Tongue (tissue), 2 donors: ENCODE results near the gene AFAP1L2. TPM values are rescaled to one million over a fixed set of nuclear protein-coding genes. Genes with fewer than 3 reads are reported as not detected.

Source experiments
- DNase-seq: peaks from one replicate; pipeline ENCODE4 v3.0.0-alpha.2; 2015
- total RNA-seq: library from RNA; depleted of rRNA; stranded (reverse); fragments of >200 nt; gene quantifications from one replicate; pipeline ENCODE4 v1.2.3, GENCODE V29; 2014

Gene AFAP1L2
- total RNA-seq, 1 donor from 2014 or later: 55.0 TPM

DNA sequence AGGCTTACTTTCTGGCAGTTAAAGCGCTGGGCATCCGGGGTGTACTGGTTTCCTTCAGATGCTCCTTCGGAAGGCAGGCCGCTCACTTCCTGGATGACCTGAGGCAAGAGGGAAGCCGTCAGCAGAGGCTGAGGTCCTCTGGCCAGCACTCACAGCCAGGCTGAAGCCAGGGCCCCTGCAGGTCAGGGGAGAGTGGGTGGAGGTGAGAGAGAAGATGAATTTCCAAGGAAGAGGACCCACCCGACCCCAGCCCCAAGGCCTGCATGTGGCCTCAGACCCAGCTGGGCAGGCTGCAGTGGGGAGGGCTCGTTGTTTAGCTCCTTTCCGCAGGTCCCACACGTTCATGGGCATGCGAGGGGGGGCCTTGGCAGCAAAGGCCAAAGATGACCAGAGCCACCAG is 94.0 kb downstream of the AFAP1L2 start:
- DNase-seq: no peak

DNA sequence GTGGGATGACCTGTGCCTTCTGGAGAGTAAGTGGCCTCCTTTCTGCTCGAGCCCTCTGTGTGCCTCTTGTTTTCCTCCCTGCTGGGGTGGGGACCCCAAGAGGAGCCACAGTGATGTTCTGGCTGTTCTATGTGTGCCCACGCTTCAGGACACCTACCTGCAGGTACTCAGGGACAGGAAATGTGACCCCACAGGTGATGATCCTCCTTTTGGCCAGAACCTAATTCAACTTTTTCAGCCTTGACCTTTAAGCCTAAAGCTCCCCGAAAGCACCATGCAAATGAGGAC is 95.0 kb downstream of the AFAP1L2 start:
- DNase-seq: no peak

DNA sequence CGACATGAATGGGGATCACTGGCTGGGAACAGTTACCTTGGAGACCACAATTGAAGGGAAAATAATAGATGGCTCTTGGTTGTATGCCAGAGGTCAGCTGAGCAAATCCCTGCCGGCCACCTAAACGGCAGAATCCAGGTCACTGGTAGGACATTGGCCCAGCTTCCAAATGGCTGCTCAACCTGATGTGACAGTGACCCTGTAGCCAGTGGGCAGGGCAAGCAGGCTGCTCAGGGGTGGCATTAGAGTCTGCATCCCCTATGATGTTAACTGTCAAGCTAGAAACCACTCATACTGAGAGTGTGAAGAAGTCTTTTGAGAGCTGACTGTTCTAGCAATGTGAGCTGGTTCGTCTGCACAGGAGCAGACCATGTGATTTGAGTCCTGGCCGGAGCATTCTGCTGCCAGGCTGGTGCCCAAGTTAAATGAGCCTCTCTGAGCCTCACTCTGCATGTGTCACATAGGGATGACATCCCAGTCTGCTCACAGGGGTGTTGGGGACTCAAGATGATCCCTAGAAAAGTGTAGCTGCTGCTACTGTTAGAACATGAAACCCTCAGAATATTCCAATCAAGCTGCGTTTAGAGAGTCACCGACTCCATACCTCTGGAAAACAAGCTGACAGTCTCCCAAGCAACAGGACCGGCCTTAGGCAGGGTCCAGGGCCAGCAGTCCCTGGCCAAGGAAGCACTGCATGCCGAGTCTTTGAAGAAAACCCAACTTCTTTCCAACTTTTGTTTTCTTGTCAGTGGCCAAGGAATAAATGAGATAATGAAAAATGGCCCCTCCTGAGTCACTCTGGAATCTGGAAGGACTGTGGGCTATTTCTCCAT is 95.6 kb downstream of the AFAP1L2 start:
- DNase-seq: no peak

DNA sequence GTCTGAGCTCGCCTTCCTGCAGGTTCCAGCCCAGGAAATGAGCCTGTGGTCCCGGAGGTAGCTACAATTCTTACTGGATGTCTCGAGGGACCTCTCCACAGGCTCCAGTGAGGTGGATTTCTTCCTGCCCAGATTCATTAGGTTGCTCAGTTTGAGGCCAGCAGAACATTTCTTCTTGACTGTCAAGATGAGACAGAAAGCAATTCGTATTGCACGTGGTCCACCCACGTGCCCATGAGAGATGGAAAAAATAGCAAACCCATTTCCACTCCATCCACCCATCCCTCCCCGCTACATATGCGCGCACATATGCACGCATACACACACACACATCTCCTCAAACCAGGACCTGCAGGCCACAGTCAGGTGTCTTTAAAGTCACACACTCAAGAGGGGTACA is 96.6 kb downstream of the AFAP1L2 start:
- no peak for DNase-seq

DNA sequence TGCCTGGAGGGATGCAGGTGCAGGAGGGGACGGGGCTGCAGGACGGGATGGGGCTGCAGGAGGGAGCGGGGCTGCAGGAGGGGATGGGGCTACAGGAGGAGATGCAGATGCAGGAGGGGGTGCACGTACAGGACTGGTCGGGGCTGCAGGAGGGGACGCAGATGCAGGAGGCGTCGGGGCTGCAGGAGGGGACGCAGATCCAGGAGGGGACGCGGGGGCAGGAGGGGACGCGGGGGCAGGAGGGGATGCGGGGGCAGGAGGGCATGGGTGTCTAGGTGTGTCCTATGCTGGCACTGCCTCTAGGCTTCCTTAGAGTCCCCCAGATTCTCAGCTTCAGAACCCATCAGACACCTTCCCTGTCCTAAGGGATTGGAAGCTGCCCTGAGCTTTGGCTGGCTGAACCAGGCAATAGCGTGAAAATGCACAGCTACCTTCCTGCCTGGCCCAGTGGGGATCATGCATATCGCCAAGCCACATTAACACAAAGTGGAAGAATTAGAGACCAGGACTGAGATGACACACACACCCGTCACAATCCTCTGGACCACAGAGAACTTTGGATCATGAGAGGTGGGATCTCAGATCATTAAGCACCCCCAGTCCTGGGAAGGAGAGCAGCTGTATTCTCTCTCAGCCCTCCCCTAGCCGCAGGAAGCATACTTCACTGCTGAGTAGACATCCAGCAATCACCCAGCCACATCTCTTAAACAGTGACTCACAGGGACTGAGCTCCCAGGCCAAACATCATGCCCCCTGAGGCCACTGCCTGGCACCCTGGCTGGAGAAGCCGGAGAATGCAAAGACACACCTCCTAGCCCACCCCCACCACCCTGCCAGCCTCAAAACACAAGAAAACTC is 98.0 kb downstream of the AFAP1L2 start:
- no peak for DNase-seq

DNA sequence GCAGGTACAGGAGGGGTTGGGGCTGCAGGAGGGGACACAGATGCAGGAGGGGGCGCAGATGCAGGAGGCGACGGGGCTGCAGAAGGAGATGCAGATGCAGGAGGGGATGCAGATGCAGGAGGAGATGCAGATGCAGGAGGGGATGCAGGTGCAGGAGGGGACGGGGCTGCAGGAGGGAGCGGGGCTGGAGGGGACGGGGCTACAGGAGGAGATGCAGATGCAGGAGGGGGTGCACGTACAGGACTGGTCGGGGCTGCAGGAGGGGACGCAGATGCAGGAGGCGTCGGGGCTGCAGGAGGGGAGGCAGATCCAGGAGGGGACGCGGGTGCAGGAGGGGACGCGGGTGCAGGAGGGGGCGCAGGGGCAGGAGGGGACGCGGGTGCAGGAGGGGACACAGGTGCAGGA is 98.8 kb downstream of the AFAP1L2 start:
- DNase-seq: no peak

DNA sequence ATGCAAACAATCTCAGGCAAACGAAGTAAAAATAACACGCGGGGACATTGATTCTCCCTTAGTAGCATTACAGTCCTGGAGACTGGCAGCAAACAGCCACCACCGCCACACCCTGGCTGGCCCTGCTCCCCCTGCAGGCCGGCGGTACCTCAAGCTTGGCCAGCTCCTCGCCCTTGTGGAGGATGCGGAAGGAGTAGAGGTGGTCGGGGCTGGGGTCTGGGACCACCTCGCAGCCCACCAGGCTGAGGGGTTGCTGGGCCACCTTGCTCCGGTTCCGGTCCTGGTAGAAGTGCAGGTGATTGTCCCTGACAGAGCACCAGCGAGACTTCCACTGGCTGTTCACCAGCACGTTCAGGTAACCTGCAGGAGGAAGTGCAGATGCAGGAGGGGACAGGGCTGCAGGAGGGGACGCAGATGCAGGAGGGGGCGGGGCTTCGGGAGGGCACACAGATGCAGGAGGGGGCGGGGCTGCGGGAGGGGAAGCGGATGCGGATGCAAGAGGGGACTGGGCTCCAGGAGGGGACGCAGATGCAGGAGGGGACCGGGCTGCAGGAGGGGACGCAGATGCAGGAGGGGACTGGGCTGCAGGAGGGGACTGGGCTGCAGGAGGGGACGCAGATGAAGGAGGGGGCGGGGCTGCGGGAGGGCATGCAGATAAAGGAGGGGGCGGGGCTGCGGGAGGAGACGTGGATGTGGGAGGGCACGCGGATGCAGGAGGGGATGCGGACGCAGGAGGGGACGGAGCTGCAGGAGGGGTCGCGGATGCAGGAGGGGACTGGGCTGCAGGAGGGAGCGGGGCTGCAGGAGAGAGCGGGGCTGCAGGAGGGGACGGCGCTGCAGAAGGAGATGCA is 99.5 kb downstream of the AFAP1L2 start:
- peak; percentile 60 for DNase-seq

DNA sequence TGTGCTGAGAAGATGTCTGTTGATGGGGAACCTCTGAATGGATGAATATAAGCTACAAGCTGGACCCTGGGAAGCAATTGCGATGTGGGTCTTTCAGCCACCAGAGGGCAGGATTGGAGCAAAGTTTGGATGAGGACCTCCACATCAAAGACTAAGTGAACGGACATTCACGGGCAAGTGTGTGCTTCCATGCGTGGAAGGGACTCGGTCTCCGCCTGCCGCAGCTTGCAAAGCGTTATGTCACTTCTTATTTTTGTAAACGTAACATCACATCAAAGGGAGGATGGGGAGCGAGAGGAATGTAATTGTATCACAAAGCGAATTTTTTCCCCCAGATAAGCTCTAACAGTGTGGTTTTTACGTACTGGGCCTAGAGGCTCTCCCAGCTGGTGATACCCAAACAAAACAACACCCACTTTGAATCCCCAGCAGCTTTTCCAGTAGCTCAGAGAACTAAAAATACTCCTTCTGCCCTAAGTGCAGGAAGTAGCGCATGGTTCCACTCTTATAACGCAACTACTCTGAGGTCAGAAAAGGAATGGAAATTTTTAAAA is 100.2 kb downstream of the AFAP1L2 start:
- DNase-seq: peak; percentile 96

DNA sequence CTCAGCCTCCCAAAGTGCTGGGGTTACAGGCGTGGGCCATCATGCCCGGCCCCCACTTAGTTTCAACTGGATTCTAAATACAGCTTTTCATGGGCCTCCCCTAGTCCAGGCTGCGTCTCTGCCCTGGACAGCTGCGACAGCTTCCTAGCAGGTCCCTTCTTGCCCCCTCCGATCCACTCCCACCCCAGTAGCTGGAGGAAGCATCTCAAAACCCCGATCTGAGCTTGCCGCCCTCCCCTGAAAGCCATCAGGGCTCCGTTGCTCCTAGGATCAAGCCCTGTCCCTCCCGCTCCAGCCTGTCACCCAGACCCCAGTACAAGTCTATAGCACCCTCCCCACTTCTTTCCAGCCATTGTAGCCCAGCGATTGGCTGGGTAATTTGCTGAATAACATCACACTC is 100.7 kb downstream of the AFAP1L2 start:
- DNase-seq: no peak

DNA sequence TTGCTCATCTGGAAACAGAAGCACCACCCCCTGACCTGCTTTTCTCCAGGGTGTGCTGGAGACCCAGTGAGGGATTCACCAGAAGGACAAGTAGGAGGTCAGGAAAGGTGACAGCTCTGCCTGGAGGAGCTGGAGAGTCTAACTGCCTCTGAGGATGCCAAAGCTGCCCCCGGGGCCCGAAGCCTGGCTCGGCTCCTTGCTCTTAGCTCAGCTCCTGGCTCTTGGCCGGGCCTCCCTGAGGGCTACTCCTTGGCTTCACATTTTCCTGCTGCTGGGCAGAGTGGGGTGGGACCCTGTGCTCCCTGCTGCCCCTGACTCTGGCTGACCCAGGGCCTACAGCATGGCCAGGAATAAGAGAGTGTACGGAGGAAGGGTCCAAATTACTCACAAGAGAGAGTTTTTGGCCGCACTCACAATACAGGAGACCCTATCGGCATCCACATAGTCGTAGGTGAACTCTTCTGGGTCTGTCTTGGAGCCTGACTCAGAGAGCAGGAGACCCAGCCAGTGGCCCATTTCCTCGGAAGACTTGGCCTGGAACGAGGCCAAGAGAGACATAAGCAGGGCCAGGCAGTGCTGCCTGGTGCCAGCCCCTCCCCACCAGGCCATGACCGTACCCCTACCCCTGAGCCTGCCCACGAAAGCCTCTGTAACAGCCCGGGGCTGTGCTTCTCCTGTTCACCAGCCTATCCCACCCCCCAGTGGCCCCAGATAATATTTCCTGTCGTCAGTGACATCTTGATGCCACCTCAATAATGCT is 102.2 kb downstream of the AFAP1L2 start:
- DNase-seq: no peak

DNA sequence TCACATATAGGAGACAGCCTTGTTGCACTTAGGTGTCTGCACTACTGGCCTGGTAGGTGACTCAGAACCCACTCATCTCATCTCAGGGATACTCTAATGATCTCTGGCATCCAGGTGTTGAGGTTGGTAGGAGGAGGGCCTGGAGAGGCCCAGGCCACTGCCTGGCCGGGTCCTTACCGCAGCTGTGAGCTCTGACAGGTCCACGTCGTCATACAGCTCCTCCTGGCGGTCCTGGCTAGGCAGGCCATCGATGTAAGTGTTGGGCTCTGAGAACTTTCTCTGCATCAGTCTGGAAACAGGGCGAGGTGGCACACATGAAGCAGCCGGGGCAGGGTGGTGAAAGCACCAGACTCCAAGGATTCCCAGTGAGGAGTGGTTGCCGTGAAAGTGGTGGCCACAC is 103.1 kb downstream of the AFAP1L2 start:
- no peak for DNase-seq

DNA sequence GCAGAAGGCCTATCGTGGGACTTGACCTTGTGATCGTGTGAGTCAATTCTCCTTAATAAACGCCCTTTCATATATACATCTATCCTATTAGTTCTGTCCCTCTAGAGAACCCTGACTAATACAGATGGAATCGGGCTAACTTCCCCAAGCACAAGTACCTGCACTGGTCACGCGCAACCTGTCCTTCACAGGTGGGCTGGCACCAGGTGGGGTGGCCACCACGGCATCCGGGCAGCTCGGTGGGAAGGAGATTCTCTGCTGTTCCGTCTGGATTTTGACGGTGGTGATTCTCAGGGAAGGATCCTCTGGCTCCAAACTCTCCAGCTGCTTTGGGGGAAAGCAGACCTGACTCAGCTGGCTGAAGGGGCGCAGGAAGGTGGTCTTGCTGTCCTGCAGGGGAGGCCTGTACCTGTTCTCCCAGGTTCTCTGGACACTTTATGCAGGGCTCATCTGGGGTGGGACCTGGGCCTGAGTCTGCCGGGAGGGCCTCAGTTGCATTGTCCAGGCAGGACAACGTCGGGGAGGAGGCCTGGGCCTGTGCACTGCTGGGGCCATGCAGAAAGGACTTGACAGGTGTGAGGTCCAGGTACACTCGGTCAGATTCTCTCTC is 104.2 kb downstream of the AFAP1L2 start:
- no peak for DNase-seq

DNA sequence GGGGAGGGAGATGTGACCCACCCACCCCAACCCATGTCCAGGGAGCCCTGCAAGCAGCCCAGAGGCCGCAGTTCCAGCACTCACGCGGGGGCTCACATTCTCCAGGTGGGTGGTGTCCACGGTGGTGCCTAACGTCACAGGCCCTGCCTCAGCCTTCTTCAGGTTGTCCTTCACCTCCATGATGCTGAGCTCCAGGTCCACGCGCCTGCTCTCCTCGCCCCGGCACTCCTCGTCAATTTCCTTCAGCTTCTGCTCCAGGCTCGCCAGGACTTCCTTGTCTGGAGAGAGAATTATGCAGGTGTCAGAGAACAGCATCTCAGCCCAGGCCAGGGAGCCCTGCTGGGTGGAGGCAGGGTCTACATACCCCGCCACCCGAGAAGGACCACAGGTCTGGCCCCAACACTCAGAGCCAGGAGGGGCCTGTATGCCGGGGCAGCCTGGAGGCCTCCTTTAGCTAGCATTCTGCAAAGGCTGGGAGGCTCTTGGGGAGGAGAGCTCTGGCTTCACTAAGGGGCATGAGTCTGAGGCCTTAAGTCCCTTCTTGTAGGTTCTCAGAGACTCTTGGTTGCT is 107.1 kb downstream of the AFAP1L2 start:
- DNase-seq: no peak

DNA sequence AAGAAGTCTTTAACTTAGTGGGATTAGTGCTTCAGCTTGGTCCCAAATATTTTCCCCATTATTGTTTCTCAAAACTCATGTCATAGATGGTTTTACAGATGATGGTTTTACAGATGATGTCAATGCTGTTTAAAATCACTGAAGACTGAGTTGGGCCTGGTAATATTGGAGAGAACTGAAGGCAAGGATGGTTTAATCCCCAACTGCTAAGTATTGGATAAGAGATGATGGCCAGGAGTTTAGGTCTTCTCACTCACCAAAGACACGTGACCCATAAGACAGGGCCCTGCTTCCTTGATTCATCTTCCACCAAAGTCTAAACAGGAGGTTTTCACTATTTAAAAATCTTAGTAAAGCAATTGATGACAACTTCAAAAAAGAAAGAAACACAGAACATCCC is 108.9 kb downstream of the AFAP1L2 start:
- no peak for DNase-seq

DNA sequence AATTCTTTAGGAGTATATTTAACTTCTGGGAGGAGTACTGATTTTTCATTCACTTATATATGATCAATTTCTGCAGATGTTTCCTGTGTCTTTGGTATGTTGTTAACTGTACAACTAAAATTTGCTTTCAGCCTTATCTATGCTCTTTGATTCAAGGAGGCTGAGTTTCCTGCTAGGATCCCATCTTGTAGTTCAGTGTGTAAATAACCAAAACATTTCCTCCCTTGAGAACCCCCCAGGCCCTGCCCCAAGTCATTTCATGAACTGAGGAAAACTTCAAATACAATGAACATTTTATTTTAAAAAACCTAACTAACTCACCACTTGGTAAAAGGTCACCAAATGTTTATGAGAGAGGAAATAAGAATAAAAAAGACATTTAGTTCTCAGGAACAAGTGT is 109.8 kb downstream of the AFAP1L2 start:
- DNase-seq: no peak

DNA sequence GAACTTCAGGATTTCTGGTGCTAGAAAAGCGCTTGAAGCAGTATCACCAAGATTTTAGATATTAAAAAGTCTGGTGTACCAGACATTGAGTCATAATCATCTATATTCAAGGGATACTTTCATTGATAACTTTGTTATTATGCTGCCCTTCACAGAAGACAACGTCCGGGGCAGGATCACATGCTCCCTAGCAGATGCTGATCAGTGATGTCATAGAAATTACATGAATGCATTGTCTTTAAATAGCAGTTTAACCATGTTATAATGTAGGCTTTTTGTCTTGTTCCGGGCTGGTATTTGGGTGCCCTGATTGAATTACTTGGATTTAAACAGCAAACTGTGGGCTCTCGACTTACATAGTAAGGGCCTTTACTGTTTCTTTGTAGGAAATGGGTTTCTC is 111.2 kb downstream of the AFAP1L2 start:
- DNase-seq: no peak

DNA sequence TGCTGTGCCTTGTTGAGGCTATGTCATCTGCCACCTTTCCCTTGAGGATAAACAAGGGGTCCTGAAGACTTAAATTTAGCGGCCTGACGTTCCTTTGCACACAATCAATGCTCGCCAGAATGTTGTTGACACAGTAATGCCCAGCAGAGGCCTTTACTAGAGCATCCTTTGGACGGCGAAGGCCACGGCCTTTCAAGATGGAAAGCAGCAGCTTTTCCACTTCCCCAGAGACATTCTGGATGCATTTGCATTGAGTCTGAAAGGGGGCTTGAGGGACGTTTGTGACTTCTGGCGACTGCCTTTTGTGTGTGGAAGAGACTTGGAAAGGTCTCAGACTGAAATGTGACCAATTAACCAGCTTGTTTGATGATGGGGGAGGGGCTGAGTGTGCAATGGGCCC is 112.8 kb downstream of the AFAP1L2 start:
- no peak for DNase-seq

DNA sequence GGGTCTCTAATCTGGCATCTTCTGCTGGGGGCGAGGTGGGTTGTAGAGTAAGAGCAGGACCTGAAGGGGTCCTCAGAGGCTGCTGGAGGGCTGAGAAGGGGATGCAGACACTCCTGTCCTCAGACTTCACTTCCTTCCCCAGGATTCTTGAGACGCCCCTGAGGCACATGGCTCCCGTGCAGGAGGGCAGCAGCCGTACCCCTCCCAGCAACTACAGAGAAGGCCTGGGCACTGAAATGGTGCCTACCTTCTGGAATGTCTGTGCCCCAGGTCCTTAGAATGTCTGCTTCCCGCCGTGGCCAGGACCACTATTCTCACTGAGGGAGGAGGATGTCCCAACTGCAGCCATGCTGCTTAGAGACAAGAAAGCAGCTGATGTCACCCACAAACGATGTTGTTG is 113.2 kb downstream of the AFAP1L2 start:
- DNase-seq: no peak

DNA sequence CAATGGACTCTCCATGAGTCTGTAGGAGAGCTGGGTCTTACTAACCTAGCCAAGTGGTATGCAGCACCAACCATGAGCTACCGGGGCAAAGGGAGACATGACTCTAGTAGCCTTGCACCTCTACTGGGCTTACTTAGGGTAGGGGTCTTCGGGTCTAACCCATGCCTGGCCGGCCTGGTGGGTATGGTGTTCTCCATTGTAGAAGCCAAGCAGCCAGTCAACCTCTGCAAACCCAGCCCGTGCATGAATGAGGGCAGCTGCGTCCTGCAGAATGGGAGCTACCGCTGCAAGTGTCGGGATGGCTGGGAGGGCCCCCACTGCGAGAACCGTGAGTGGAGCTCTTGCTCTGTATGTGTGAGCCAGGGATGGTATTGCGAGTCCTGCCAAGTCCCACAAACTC is 114.3 kb downstream of the AFAP1L2 start:
- no peak for DNase-seq

DNA sequence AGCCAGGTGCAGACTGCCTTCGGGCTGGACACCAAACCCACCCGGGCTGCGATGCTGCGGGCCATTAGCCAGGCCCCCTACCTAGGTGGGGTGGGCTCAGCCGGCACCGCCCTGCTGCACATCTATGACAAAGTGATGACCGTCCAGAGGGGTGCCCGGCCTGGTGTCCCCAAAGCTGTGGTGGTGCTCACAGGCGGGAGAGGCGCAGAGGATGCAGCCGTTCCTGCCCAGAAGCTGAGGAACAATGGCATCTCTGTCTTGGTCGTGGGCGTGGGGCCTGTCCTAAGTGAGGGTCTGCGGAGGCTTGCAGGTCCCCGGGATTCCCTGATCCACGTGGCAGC is 115.2 kb downstream of the AFAP1L2 start:
- DNase-seq: no peak
